ENCODE measurements around the gene OR2V2.

Gene OR2V2

GRCh38 chr5:181181650-181182565 is 34.5 kb downstream of the OR2V2 start:
- WGBS, 2 experiments, result 63% methylated on average over 25 of the region's 25 CpGs
- Histone ChIP-seq H3K27ac (ENCODE audit: insufficient read depth, low read depth, low read length, poor library complexity, severe bottlenecking) (no peak overlapping the region), H3K36me3 (ENCODE audit: control insufficient read depth, insufficient read depth, low read length) (no peaks in the 10 kb centered on the region), H3K27me3 (ENCODE audit: control insufficient read depth, insufficient read depth, low read length, poor library complexity, severe bottlenecking) (no peaks in the 10 kb centered on the region), H3K4me3 (ENCODE audit: insufficient read depth, low read depth, low read length) (no peak overlapping the region), H3K9me3 (ENCODE audit: control insufficient read depth, low read length) (no peaks in the 10 kb centered on the region), H3K4me1 (ENCODE audit: control insufficient read depth, insufficient read depth, low read length) (no peaks in the 10 kb centered on the region)

GRCh38 chr5:181182651-181183050 is 35.3 kb downstream of the OR2V2 start:
- WGBS, 2 experiments, result 92 to 94% methylated on average over 12 of the region's 12 CpGs
- Histone ChIP-seq H3K4me1 (ENCODE audit: control insufficient read depth, insufficient read depth, low read length) (no peaks in the 10 kb centered on the region), H3K27ac (ENCODE audit: insufficient read depth, low read depth, low read length, poor library complexity, severe bottlenecking) (no peak overlapping the region), H3K36me3 (ENCODE audit: control insufficient read depth, insufficient read depth, low read length) (no peaks in the 10 kb centered on the region), H3K4me3 (ENCODE audit: insufficient read depth, low read depth, low read length) (no peak overlapping the region), H3K27me3 (ENCODE audit: control insufficient read depth, insufficient read depth, low read length, poor library complexity, severe bottlenecking) (no peaks in the 10 kb centered on the region), H3K9me3 (ENCODE audit: control insufficient read depth, low read length) (no peaks in the 10 kb centered on the region)

- Histone ChIP-seq H3K27ac (ENCODE audit: insufficient read depth, low read depth, low read length, poor library complexity, severe bottlenecking) (no peak overlapping the region), H3K4me3 (ENCODE audit: insufficient read depth, low read depth, low read length) (no peak overlapping the region), H3K9me3 (ENCODE audit: control insufficient read depth, low read length) (no peaks in the 10 kb centered on the region), H3K27me3 (ENCODE audit: control insufficient read depth, insufficient read depth, low read length, poor library complexity, severe bottlenecking) (peaks cover 11% of the 10 kb centered on the region), H3K36me3 (ENCODE audit: control insufficient read depth, insufficient read depth, low read length) (no peaks in the 10 kb centered on the region), H3K4me1 (ENCODE audit: control insufficient read depth, insufficient read depth, low read length) (no peaks in the 10 kb centered on the region)
- WGBS, 2 experiments, result 92 to 94% methylated on average over 16 of the region's 16 CpGs
These were observed 37.4 kb downstream of the OR2V2 start for GRCh38 chr5:181184845-181185216.

GRCh38 chr5:181185560-181185959 is 38.2 kb downstream of the OR2V2 start:
- WGBS, 2 experiments, result 94 to 95% methylated on average over 13 of the region's 13 CpGs
- Histone ChIP-seq H3K9me3 (ENCODE audit: control insufficient read depth, low read length) (no peaks in the 10 kb centered on the region), H3K27ac (ENCODE audit: insufficient read depth, low read depth, low read length, poor library complexity, severe bottlenecking) (no peak overlapping the region), H3K4me1 (ENCODE audit: control insufficient read depth, insufficient read depth, low read length) (no peaks in the 10 kb centered on the region), H3K4me3 (ENCODE audit: insufficient read depth, low read depth, low read length) (no peak overlapping the region), H3K36me3 (ENCODE audit: control insufficient read depth, insufficient read depth, low read length) (no peaks in the 10 kb centered on the region), H3K27me3 (ENCODE audit: control insufficient read depth, insufficient read depth, low read length, poor library complexity, severe bottlenecking) (peaks cover 18% of the 10 kb centered on the region)

GRCh38 chr5:181186022-181186421 is 38.6 kb downstream of the OR2V2 start:
- H3K36me3 ChIP-seq (ENCODE audit: control insufficient read depth, insufficient read depth, low read length), result no peaks in the 10 kb centered on the region
- H3K9me3 ChIP-seq (ENCODE audit: control insufficient read depth, low read length), result no peaks in the 10 kb centered on the region
- H3K4me3 ChIP-seq (ENCODE audit: insufficient read depth, low read depth, low read length), result no peak overlapping the region
- H3K4me1 ChIP-seq (ENCODE audit: control insufficient read depth, insufficient read depth, low read length), result no peaks in the 10 kb centered on the region
- WGBS, 2 experiments, result 93 to 94% methylated on average over 6 of the region's 6 CpGs
- H3K27me3 ChIP-seq (ENCODE audit: control insufficient read depth, insufficient read depth, low read length, poor library complexity, severe bottlenecking), result peaks cover 22% of the 10 kb centered on the region
- no peak overlapping the region for H3K27ac ChIP-seq (ENCODE audit: insufficient read depth, low read depth, low read length, poor library complexity, severe bottlenecking)

GRCh38 chr5:181186986-181187499 is 39.7 kb downstream of the OR2V2 start:
- H3K9me3 ChIP-seq (ENCODE audit: control insufficient read depth, low read length), result no peaks in the 10 kb centered on the region
- H3K4me1 ChIP-seq (ENCODE audit: control insufficient read depth, insufficient read depth, low read length), result no peaks in the 10 kb centered on the region
- no peaks in the 10 kb centered on the region for H3K36me3 ChIP-seq (ENCODE audit: control insufficient read depth, insufficient read depth, low read length)
- WGBS, 2 experiments, result 41 to 50% methylated on average over 8 of the region's 8 CpGs
- peak overlapping the region; percentile 87 for H3K4me3 ChIP-seq (ENCODE audit: insufficient read depth, low read depth, low read length)
- H3K27me3 ChIP-seq (ENCODE audit: control insufficient read depth, insufficient read depth, low read length, poor library complexity, severe bottlenecking), result peaks cover 27% of the 10 kb centered on the region
- no peak overlapping the region for H3K27ac ChIP-seq (ENCODE audit: insufficient read depth, low read depth, low read length, poor library complexity, severe bottlenecking)

GRCh38 chr5:181187500-181188213 is 40.3 kb downstream of the OR2V2 start:
- Histone ChIP-seq H3K27me3 (ENCODE audit: control insufficient read depth, insufficient read depth, low read length, poor library complexity, severe bottlenecking) (peaks cover 27% of the 10 kb centered on the region), H3K36me3 (ENCODE audit: control insufficient read depth, insufficient read depth, low read length) (no peaks in the 10 kb centered on the region), H3K9me3 (ENCODE audit: control insufficient read depth, low read length) (no peaks in the 10 kb centered on the region), H3K4me3 (ENCODE audit: insufficient read depth, low read depth, low read length) (peak overlapping the region; percentile 87), H3K27ac (ENCODE audit: insufficient read depth, low read depth, low read length, poor library complexity, severe bottlenecking) (peak overlapping the region; percentile 36), H3K4me1 (ENCODE audit: control insufficient read depth, insufficient read depth, low read length) (no peaks in the 10 kb centered on the region)
- 2% methylated on average over 37 of the region's 37 CpGs for WGBS, 2 experiments

- Histone ChIP-seq H3K9me3 (ENCODE audit: control insufficient read depth, low read length) (no peaks in the 10 kb centered on the region), H3K36me3 (ENCODE audit: control insufficient read depth, insufficient read depth, low read length) (no peaks in the 10 kb centered on the region), H3K4me1 (ENCODE audit: control insufficient read depth, insufficient read depth, low read length) (no peaks in the 10 kb centered on the region), H3K27ac (ENCODE audit: insufficient read depth, low read depth, low read length, poor library complexity, severe bottlenecking) (no peak overlapping the region), H3K4me3 (ENCODE audit: insufficient read depth, low read depth, low read length) (peak overlapping the region; percentile 87), H3K27me3 (ENCODE audit: control insufficient read depth, insufficient read depth, low read length, poor library complexity, severe bottlenecking) (peaks cover 27% of the 10 kb centered on the region)
- 0% methylated on average over 35 of the region's 35 CpGs for WGBS, 2 experiments
These were observed 41.4 kb downstream of the OR2V2 start for GRCh38 chr5:181188700-181189362.

- WGBS, 2 experiments, result 1% methylated on average over 40 to 41 of the region's 41 CpGs
- Histone ChIP-seq H3K4me3 (ENCODE audit: insufficient read depth, low read depth, low read length) (peak overlapping the region; percentile 87), H3K36me3 (ENCODE audit: control insufficient read depth, insufficient read depth, low read length) (no peaks in the 10 kb centered on the region), H3K27ac (ENCODE audit: insufficient read depth, low read depth, low read length, poor library complexity, severe bottlenecking) (no peak overlapping the region), H3K27me3 (ENCODE audit: control insufficient read depth, insufficient read depth, low read length, poor library complexity, severe bottlenecking) (peaks cover 27% of the 10 kb centered on the region), H3K4me1 (ENCODE audit: control insufficient read depth, insufficient read depth, low read length) (no peaks in the 10 kb centered on the region), H3K9me3 (ENCODE audit: control insufficient read depth, low read length) (no peaks in the 10 kb centered on the region)
These were observed 42.1 kb downstream of the OR2V2 start for GRCh38 chr5:181189363-181189961.
